AG04449 (cell line): ENCODE measurements around the gene FOSL2.

Experiments used
- CTCF ChIA-PET: fragments of 350-600 bp; formaldehyde crosslinking; extraction: SDS; loops from one replicate; lab custom pipeline; 2021; ENCODE audit warnings: antibody characterized with exemption; lab: Yijun Ruan, JAX
- POLR2A ChIA-PET: fragments of 400-600, 350-600 bp; formaldehyde crosslinking; extraction: SDS; loops from one replicate; lab custom pipeline; 2020; ENCODE audit warnings: antibody characterized with exemption, inconsistent platforms; lab: Yijun Ruan, JAX
- DNase-seq: peaks from one replicate; pipeline ENCODE4 v3.0.0-alpha.2; 2010; ENCODE audit warnings: low read depth, low spot score
- H3K4me3 ChIP-seq: 2 replicates; pipeline ENCODE4 v1.5.1; 2011; ENCODE audit warnings: low read depth, mild to moderate bottlenecking, control low read depth, low read length
- TF ChIP-seq, protein P1 (sequence below): IDR thresholded peaks from one replicate; pipeline ENCODE4 v1.5.1; 2011; ENCODE audit warnings: mild to moderate bottlenecking, moderate library complexity, low read length, control low read depth, inconsistent platforms; ENCODE audit not compliant: insufficient read depth; ENCODE audit errors: missing control alignments

The FOSL2 gene

DNA sequence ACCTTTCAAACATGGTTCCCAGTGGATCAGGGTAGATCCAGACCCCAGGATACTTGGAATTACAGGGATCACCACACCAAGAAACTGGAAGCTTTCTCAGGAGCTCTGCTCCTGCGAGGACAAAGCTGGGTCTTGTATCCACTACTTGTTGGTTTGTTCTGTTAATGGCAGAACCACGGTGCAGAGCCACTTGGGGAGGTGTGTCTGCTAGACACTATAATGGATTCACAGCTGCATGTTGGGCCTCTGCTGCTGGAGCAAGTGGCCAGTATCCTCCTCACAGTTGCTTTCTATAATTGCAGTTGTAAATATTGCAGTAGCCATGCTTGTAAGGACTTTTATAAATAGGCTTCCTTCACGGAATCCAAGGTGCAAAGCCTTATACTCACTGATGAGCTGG, 12.9 kb downstream of the FOSL2 start:
- TF ChIP-seq, protein P1, sequence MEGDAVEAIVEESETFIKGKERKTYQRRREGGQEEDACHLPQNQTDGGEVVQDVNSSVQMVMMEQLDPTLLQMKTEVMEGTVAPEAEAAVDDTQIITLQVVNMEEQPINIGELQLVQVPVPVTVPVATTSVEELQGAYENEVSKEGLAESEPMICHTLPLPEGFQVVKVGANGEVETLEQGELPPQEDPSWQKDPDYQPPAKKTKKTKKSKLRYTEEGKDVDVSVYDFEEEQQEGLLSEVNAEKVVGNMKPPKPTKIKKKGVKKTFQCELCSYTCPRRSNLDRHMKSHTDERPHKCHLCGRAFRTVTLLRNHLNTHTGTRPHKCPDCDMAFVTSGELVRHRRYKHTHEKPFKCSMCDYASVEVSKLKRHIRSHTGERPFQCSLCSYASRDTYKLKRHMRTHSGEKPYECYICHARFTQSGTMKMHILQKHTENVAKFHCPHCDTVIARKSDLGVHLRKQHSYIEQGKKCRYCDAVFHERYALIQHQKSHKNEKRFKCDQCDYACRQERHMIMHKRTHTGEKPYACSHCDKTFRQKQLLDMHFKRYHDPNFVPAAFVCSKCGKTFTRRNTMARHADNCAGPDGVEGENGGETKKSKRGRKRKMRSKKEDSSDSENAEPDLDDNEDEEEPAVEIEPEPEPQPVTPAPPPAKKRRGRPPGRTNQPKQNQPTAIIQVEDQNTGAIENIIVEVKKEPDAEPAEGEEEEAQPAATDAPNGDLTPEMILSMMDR, result no peak
- no peak for DNase-seq
- no peak overlapping the region for H3K4me3 ChIP-seq
- CTCF ChIA-PET, result interaction anchor here (0.9 to 1.4 kb wide), 2 partner anchors 9 to 651 kb away, joined by 3 read pairs; no protein-coding TSS in a partner anchor
- POLR2A ChIA-PET, result no interaction called here

DNA sequence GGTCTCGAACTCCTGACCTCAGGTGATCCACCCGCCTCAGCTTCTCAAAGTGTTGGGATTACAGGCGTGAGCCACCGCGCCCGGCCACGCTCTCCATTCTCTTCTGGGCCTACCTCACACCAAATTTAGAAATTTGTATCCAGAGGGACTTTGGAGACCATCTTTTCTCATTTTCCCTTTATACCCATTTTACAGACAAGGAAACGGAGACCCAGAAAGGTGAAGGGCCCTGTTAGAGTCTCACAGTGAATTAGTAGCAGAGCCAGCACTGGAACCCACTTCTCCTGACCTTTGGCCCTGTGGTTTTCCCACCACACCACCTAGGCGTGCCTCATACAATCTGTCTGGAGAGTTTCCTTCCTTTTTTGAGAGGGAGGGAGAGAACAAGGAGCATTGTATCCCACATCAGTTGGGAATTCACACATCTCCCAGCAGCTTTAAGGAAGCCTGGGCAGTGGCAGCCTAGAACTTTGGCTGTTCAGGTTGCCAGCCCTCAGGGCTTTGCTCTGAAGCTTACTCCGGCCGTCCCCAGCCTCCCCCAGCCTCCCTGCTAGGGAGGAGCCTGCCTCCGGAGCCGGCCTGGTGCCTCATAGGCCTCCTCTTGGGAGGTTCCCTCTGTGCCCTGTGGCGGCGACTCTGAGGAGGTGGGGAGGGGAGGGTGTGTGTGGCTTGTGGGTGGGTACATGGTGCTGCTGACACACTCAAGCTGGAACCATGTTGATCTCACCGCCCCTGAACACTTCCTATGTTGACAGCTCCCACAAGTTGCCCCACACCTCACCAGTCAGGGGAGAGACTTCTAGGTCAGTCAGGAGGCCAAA, 13.8 kb downstream of the FOSL2 start:
- no peak overlapping the region for H3K4me3 ChIP-seq
- TF ChIP-seq, protein P1, result no peak
- no peak for DNase-seq
- POLR2A ChIA-PET, result no interaction called here
- CTCF ChIA-PET, result interaction anchor here (1.4 to 1.6 kb wide), 3 partner anchors 10 to 723 kb away, joined by 3 to 5 read pairs (median 5); no protein-coding TSS in a partner anchor

DNA sequence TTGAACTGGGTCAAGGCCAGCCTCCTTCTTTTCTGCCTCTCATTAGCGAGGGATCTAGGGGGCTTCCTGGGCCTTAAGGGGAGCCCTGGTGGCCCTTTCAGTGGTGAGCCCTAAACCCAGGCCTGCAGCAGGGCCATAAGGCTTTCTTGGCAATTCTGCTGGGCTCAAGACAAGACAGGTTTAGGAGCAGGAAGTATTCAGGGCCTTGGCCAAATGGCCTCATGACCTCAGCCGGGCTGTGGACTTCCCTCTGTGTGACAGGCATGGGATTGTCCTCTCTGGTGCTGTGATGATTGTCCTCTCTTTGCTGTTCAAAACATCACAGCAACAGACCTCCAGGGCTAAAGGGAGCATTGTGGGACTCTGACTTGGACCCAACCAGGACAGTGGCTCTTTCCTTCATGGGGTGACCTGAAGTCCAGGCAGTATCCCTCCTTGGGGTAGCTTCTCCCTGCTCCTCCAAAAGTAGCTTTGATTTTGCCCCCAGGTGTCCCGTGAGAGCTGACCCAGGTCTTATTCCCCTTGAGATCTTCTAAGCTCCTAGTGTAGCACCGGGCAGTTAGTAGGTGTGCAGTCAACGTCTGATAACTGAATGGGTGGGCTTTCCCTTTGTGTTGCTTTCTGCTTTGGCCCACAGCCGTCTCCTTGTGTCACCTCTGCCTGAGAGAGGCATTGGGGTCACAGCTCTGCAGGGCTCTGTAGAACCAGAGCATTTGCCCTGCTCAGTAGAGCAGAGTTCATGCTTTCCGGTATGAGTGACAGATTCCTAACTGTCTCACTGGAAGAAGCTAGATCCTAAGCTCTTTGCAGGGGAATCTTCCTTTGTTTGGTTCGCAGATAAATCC, 14.7 kb downstream of the FOSL2 start:
- DNase-seq, result no peak
- ChIA-PET CTCF (interaction anchor here (1.5 to 1.6 kb wide), 2 partner anchors 46 to 724 kb away, joined by 5 read pairs; no protein-coding TSS in a partner anchor), POLR2A (no interaction called here)
- TF ChIP-seq, protein P1, result no peak
- H3K4me3 ChIP-seq, result no peak overlapping the region

DNA sequence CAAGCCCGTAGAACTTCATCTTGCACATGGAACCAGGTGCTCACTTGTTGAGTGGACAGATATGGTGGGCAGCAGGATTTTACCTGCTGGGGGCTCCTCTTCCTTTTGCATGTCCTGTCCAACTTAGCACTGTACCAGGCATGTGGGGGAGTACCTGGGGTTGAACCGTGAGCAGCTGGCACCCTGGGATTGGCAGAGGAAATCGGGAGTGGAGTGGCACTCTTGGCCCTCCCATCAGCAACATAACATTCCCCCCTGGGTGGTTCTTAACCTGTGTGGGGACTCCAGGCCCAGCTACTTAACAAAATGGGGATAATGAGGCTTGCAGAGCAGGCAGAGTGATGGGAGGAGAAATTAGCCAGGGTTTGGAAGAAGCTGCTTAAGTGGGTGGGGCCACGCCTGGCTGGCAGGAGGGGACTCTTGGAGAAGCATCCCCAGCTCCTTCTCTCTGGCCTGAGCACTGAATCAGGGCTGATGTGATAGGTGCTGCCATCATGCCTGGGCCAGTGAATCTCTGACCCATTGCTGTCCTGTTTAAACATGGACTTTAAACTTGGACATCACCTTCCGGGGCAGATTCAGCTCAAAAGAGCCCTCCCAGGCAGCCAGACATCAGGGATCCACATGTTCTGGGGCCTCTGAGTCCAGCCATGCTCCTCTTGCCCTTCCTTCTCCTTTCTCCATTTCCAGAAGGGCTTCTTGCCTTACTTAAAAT, 15.5 kb downstream of the FOSL2 start:
- TF ChIP-seq, protein P1, result no peak
- ChIA-PET CTCF (interaction anchor here (1.0 to 1.6 kb wide), 4 partner anchors 21 to 725 kb away, joined by 3 to 5 read pairs (median 4); no protein-coding TSS in a partner anchor), POLR2A (no interaction called here)
- DNase-seq, result no peak
- no peak overlapping the region for H3K4me3 ChIP-seq

DNA sequence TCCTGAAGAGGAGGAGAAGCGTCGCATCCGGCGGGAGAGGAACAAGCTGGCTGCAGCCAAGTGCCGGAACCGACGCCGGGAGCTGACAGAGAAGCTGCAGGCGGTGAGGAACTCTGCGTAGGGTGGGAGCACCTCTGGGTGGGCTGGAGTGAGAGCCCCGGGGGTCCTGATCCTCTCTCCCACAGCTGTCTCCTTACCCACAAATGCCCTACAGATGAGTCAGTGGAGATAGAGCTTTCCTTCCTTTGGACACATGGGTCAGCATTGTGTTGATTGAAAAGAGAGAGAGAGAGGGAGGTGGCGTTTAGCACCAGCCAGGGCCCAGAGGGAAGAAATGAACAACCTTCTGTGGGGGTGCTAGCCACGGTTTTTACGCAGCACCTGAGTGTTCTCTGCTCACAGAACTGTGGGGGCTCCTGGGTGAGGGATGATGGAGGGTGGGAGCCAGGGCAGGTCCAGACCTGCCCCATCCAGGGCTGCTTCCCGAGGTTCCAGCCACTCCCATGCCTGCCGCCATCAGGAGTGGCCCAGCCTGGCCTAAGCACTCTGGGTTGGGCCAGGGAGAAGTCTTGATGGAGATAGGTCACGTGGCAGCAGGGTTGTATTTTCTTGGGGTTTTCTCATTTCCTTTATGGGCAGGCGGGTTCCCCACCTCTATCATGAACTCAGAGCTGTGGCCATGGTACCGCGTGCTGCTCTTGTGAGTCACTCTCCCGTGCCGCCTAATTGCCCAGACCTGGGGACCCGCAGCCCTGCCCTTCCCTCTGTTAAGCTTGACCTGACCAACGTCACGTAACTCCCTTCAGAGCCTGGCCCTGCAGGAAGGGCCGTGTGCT, 16.3 kb downstream of the FOSL2 start:
- ChIA-PET CTCF (interaction anchor here (1.0 to 1.2 kb wide), 3 partner anchors 10 to 40 kb away, joined by 3 to 4 read pairs (median 3); no protein-coding TSS in a partner anchor), POLR2A (no interaction called here)
- TF ChIP-seq, protein P1, result no peak
- DNase-seq, result no peak
- H3K4me3 ChIP-seq, result no peak overlapping the region
